ENCODE data around the gene EZH2. TPM values are rescaled to one million over a fixed set of nuclear protein-coding genes. Genes with fewer than 3 reads are reported as not detected.

EZH2 gene
- total and polyA plus RNA-seq, 2 of the 4 experiments (the other 2 are of a cell fraction): 13.1 to 19.8 TPM

- no TSS peak for BruUV-seq (replicated peaks)
- no peak for ATAC-seq (ENCODE audit: low read depth)
- intact Hi-C loops (cut with micrococcal nuclease): no loop called here
Observed at GRCh38 chr7:148868378-148868674, 15.8 kb downstream of the EZH2 start.

More at GRCh38 chr7:148868378-148868674, 15.8 kb downstream of the EZH2 start:
- Histone ChIP-seq H3K36me3 (ENCODE audit: control insufficient read depth, insufficient read depth, low read length) (peaks cover 2% of the 10 kb centered on the region; the same call in 1 of the 2 replicates), H3K14ac (replicated peaks; ENCODE audit: low read depth, low read length) (no peak overlapping the region), H2AFZ (replicated peaks; ENCODE audit: low read length, poor library complexity) (no peak overlapping the region), H4K8ac (ENCODE audit: low read depth in 2 of 2, low read length in 2 of 2) (no peak overlapping the region), H2BK5ac (ENCODE audit: low read depth, low read length, poor library complexity, severe bottlenecking) (no peak overlapping the region), H3K18ac (ENCODE audit: low read depth, low read length) (no peak overlapping the region), H2BK120ac (ENCODE audit: low read depth, low read length) (no peak overlapping the region), H3K9me3 (ENCODE audit: control insufficient read depth, insufficient read depth, low read length) (no peaks in the 10 kb centered on the region), H4K91ac (ENCODE audit: insufficient read depth, low read depth, low read length) (no peak overlapping the region), H3K9me1 (ENCODE audit: insufficient read depth, low read length) (0 out of 2 replicates have a peak, but pooled peaks cover 5% of the 10 kb centered on the region), H3K4me2 (ENCODE audit: low read depth, low read length) (no peak overlapping the region), H3K23ac (ENCODE audit: low read depth, low read length) (no peak overlapping the region), H3K4me3 (ENCODE audit: insufficient read depth, low read depth, low read length) (no peak overlapping the region), H3K27ac (ENCODE audit: insufficient read depth, low read length) (no peak overlapping the region), H4K20me1 (ENCODE audit: insufficient read depth, low read length) (no peaks in the 10 kb centered on the region; the same call in 1 of the 2 replicates), H3K4me1 (ENCODE audit: control insufficient read depth, insufficient read depth, low read length) (no peaks in the 10 kb centered on the region; the same call in 1 of the 2 replicates), H2BK20ac (ENCODE audit: low read depth, low read length) (no peak overlapping the region), H3K4ac (ENCODE audit: low read depth, low read length) (no peak overlapping the region), H2AK5ac (ENCODE audit: low read depth, low read length) (no peak overlapping the region), H4K5ac (ENCODE audit: low read depth, low read length) (no peak overlapping the region), H3K9ac (ENCODE audit: low read depth, low read length) (no peak overlapping the region), H3K56ac (ENCODE audit: extremely low read depth, insufficient read depth, low read length) (no peak overlapping the region), H2BK15ac (ENCODE audit: low read depth, low read length) (no peak overlapping the region), H2AK9ac (replicated peaks; ENCODE audit: low read depth, low read length, poor library complexity) (no peak overlapping the region), H3K79me1 (ENCODE audit: low read depth in 1 of 2, low read length in 2 of 2) (peaks cover 17 to 57% of the 10 kb centered on the region in 2 experiments), H3K27me3 (ENCODE audit: control insufficient read depth, insufficient read depth, low read length) (no peaks in the 10 kb centered on the region)
- dilution Hi-C loops (cut with HindIII; ENCODE audit: low sequenced_read_pairs, unreplicated experiment): no loop called here
- TF ChIP-seq MAZ (IDR thresholded peaks at IDR 0.05; ENCODE audit: borderline replicate concordance, low read depth, low read length) (no peak), ELK1 (IDR thresholded peaks at IDR 0.05; ENCODE audit: borderline replicate concordance, low read depth, low read length) (no peak), CTCF (conservative IDR thresholded peaks at IDR 0.05; ENCODE audit: low read depth, low read length) (no peak)
- in situ Hi-C loops (cut with MboI; ENCODE audit: low sequenced_read_pairs): no loop called here
- no peak for DNase-seq
- WGBS, 2 experiments (ENCODE audit: extremely low coverage in 2 of 2, insufficient read length in 1 of 2): no CpG with 5 or more reads among the region's 5 CpGs
- CTCF ChIA-PET: no interaction called here
- POLR2A ChIA-PET (ENCODE audit: unreplicated experiment): no interaction called here
